ENCODE measurements around the gene YARS1.

The YARS1 gene

GRCh38 chr1:32748926-32749325 lies 68.2 kb downstream of the YARS1 start:
- Histone ChIP-seq H3K36me3 (no peaks in the 10 kb centered on the region), H3K9me3 (no peaks in the 10 kb centered on the region), H4K20me1 (no peaks in the 10 kb centered on the region), H3K4me1 (peaks cover 39% of the 10 kb centered on the region), H3K27ac (no peak overlapping the region), H3K4me3 (no peak overlapping the region), H3K4me2 (peak overlapping the region; percentile 6; the same call in 1 of the 2 replicates), H3K27me3 (no peaks in the 10 kb centered on the region), H3K9ac (no peak overlapping the region)
- TF ChIP-seq Cebpa-rat (IDR thresholded peaks at IDR 0.05), result no peak

GRCh38 chr1:32748348-32748747 lies 68.8 kb downstream of the YARS1 start:
- H4K20me1 ChIP-seq, result no peaks in the 10 kb centered on the region
- H3K27ac ChIP-seq, result no peak overlapping the region
- no peak for TF ChIP-seq Cebpa-rat (IDR thresholded peaks at IDR 0.05)
- no peak overlapping the region for H3K4me3 ChIP-seq
- H3K9ac ChIP-seq, result no peak overlapping the region
- H3K27me3 ChIP-seq, result peaks cover 4% of the 10 kb centered on the region; the same call in 1 of the 2 replicates
- H3K9me3 ChIP-seq, result no peaks in the 10 kb centered on the region
- no peak overlapping the region for H3K4me2 ChIP-seq
- no peaks in the 10 kb centered on the region for H3K36me3 ChIP-seq
- peaks cover 41% of the 10 kb centered on the region for H3K4me1 ChIP-seq

- peaks cover 26% of the 10 kb centered on the region; the same call in 1 of the 2 replicates for H3K27me3 ChIP-seq
- H3K9me3 ChIP-seq, result no peaks in the 10 kb centered on the region
- H3K4me2 ChIP-seq, result 0 out of 2 replicates have a peak overlapping the region, but pooled peaks have one; percentile 7
- H3K27ac ChIP-seq, result no peak overlapping the region
- H4K20me1 ChIP-seq, result no peaks in the 10 kb centered on the region
- no peak overlapping the region for H3K4me3 ChIP-seq
- H3K9ac ChIP-seq, result no peak overlapping the region
- no peak for TF ChIP-seq Cebpa-rat (IDR thresholded peaks at IDR 0.05)
- no peaks in the 10 kb centered on the region for H3K36me3 ChIP-seq
- peaks cover 56% of the 10 kb centered on the region for H3K4me1 ChIP-seq
These were observed 71.0 kb downstream of the YARS1 start for GRCh38 chr1:32746130-32746529.

GRCh38 chr1:32744071-32744425 lies 73.1 kb downstream of the YARS1 start:
- no peaks in the 10 kb centered on the region for H4K20me1 ChIP-seq
- H3K9ac ChIP-seq, result no peak overlapping the region
- H3K27ac ChIP-seq, result no peak overlapping the region
- H3K4me2 ChIP-seq, result no peak overlapping the region
- no peaks in the 10 kb centered on the region for H3K9me3 ChIP-seq
- H3K36me3 ChIP-seq, result no peaks in the 10 kb centered on the region
- no peak for TF ChIP-seq Cebpa-rat (IDR thresholded peaks at IDR 0.05)
- H3K4me3 ChIP-seq, result no peak overlapping the region
- H3K4me1 ChIP-seq, result peaks cover 60% of the 10 kb centered on the region
- H3K27me3 ChIP-seq, result peaks cover 36% of the 10 kb centered on the region; the same call in 1 of the 2 replicates

- no peak overlapping the region for H3K27ac ChIP-seq
These were observed 73.6 kb downstream of the YARS1 start for GRCh38 chr1:32743380-32744070.

GRCh38 chr1:32742956-32743355 lies 74.2 kb downstream of the YARS1 start:
- peak overlapping the region; percentile 94 for H3K4me2 ChIP-seq
- no peak for TF ChIP-seq Cebpa-rat (IDR thresholded peaks at IDR 0.05)

More at GRCh38 chr1:32743380-32744070, 73.6 kb downstream of the YARS1 start:
- peaks cover 36% of the 10 kb centered on the region; the same call in 1 of the 2 replicates for H3K27me3 ChIP-seq
- no peaks in the 10 kb centered on the region for H4K20me1 ChIP-seq
- no peaks in the 10 kb centered on the region for H3K9me3 ChIP-seq
- peak overlapping the region; percentile 94 for H3K4me2 ChIP-seq
- H3K4me3 ChIP-seq, result no peak overlapping the region
- TF ChIP-seq Cebpa-rat (IDR thresholded peaks at IDR 0.05), result no peak
- H3K9ac ChIP-seq, result no peak overlapping the region
- H3K4me1 ChIP-seq, result peaks cover 57% of the 10 kb centered on the region
- no peaks in the 10 kb centered on the region for H3K36me3 ChIP-seq

GRCh38 chr1:32742199-32742947 lies 74.8 kb downstream of the YARS1 start:
- Histone ChIP-seq H3K4me2 (peak overlapping the region; percentile 94), H3K4me3 (peak overlapping the region; percentile 79), H3K27ac (peak overlapping the region; percentile 75), H3K36me3 (no peaks in the 10 kb centered on the region), H3K9me3 (no peaks in the 10 kb centered on the region), H3K27me3 (peaks cover 36% of the 10 kb centered on the region; the same call in 1 of the 2 replicates), H4K20me1 (no peaks in the 10 kb centered on the region), H3K4me1 (peaks cover 61% of the 10 kb centered on the region), H3K9ac (peak overlapping the region; percentile 78)
- TF ChIP-seq Cebpa-rat (IDR thresholded peaks at IDR 0.05), result no peak

More at GRCh38 chr1:32742956-32743355, 74.2 kb downstream of the YARS1 start:
- H3K36me3 ChIP-seq, result no peaks in the 10 kb centered on the region
- peaks cover 36% of the 10 kb centered on the region; the same call in 1 of the 2 replicates for H3K27me3 ChIP-seq
- no peaks in the 10 kb centered on the region for H3K9me3 ChIP-seq
- H4K20me1 ChIP-seq, result no peaks in the 10 kb centered on the region
- peaks cover 57% of the 10 kb centered on the region for H3K4me1 ChIP-seq
- no peak overlapping the region for H3K27ac ChIP-seq
- no peak overlapping the region for H3K4me3 ChIP-seq
- no peak overlapping the region for H3K9ac ChIP-seq

- Histone ChIP-seq H3K9ac (peak overlapping the region; percentile 78), H3K27me3 (peaks cover 36% of the 10 kb centered on the region; the same call in 1 of the 2 replicates), H3K4me1 (peaks cover 68% of the 10 kb centered on the region), H3K4me2 (peak overlapping the region; percentile 94), H3K27ac (peak overlapping the region; percentile 75), H3K9me3 (no peaks in the 10 kb centered on the region), H3K4me3 (peak overlapping the region; percentile 79), H4K20me1 (no peaks in the 10 kb centered on the region), H3K36me3 (no peaks in the 10 kb centered on the region)
- no peak for TF ChIP-seq Cebpa-rat (IDR thresholded peaks at IDR 0.05)
These were observed 75.6 kb downstream of the YARS1 start for GRCh38 chr1:32741413-32742198.

GRCh38 chr1:32741059-32741412 lies 76.1 kb downstream of the YARS1 start:
- Histone ChIP-seq H3K4me1 (peaks cover 69% of the 10 kb centered on the region), H3K9ac (peak overlapping the region; percentile 78)

More at GRCh38 chr1:32741059-32741412, 76.1 kb downstream of the YARS1 start:
- H3K4me2 ChIP-seq, result peak overlapping the region; percentile 94
- peaks cover 36% of the 10 kb centered on the region; the same call in 1 of the 2 replicates for H3K27me3 ChIP-seq
- TF ChIP-seq Cebpa-rat (IDR thresholded peaks at IDR 0.05), result no peak
- peak overlapping the region; percentile 79 for H3K4me3 ChIP-seq
- H4K20me1 ChIP-seq, result no peaks in the 10 kb centered on the region
- H3K9me3 ChIP-seq, result no peaks in the 10 kb centered on the region
- H3K36me3 ChIP-seq, result no peaks in the 10 kb centered on the region
- H3K27ac ChIP-seq, result peak overlapping the region; percentile 75; the same call in 1 of the 2 replicates
